Measurements from ENCODE around the gene CACNG3.

The CACNG3 gene

GRCh38 chr16:24288516-24288915 lies 32.4 kb downstream of the CACNG3 start (continued):
- TF ChIP-seq POU6F1 (CRISPR knock-in tag; IDR thresholded peaks at IDR 0.05; ENCODE audit: borderline replicate concordance, low read depth) (no peak), CSDC2 (CRISPR knock-in tag; IDR thresholded peaks at IDR 0.05) (no peak), BACH2 (CRISPR knock-in tag; IDR thresholded peaks at IDR 0.05; ENCODE audit: borderline replicate concordance) (no peak), ZNF70 (CRISPR knock-in tag; IDR thresholded peaks at IDR 0.05) (no peak)

GRCh38 chr16:24289166-24289700 lies 33.1 kb downstream of the CACNG3 start:
- TF ChIP-seq OSR1 (CRISPR knock-in tag; IDR thresholded peaks at IDR 0.05) (no peak), ZNF565 (CRISPR knock-in tag; conservative IDR thresholded peaks at IDR 0.05; ENCODE audit: low read depth) (no peak), ESRRG (CRISPR knock-in tag; IDR thresholded peaks at IDR 0.05) (no peak), PATZ1 (CRISPR knock-in tag; IDR thresholded peaks at IDR 0.05; ENCODE audit: borderline replicate concordance) (no peak), TOX (CRISPR knock-in tag; IDR thresholded peaks at IDR 0.05; ENCODE audit: borderline replicate concordance) (no peak)
- no peak for ATAC-seq

- ATAC-seq, result no peak
- TF ChIP-seq CREB5 (CRISPR knock-in tag; IDR thresholded peaks at IDR 0.05; ENCODE audit: low read depth) (no peak), ZFP3 (CRISPR knock-in tag; IDR thresholded peaks at IDR 0.05) (no peak), ISL1 (CRISPR knock-in tag; IDR thresholded peaks at IDR 0.05) (no peak), ZNF565 (CRISPR knock-in tag; conservative IDR thresholded peaks at IDR 0.05; ENCODE audit: low read depth) (no peak), TCF4 (CRISPR knock-in tag; IDR thresholded peaks at IDR 0.05; ENCODE audit: borderline replicate concordance) (no peak), GLIS3 (CRISPR knock-in tag; IDR thresholded peaks at IDR 0.05) (no peak), ZNF70 (CRISPR knock-in tag; IDR thresholded peaks at IDR 0.05) (no peak), ZC3H10 (CRISPR knock-in tag; IDR thresholded peaks at IDR 0.05) (no peak), ZFP30 (CRISPR knock-in tag; IDR thresholded peaks at IDR 0.05) (no peak), ESRRG (CRISPR knock-in tag; IDR thresholded peaks at IDR 0.05) (no peak), OSR1 (CRISPR knock-in tag; IDR thresholded peaks at IDR 0.05) (no peak), CSRNP3 (CRISPR knock-in tag; IDR thresholded peaks at IDR 0.05) (no peak), PATZ1 (CRISPR knock-in tag; IDR thresholded peaks at IDR 0.05; ENCODE audit: borderline replicate concordance) (no peak), POU6F1 (CRISPR knock-in tag; IDR thresholded peaks at IDR 0.05; ENCODE audit: borderline replicate concordance, low read depth) (no peak), BACH2 (CRISPR knock-in tag; IDR thresholded peaks at IDR 0.05; ENCODE audit: borderline replicate concordance) (no peak), PPARA (CRISPR knock-in tag; IDR thresholded peaks at IDR 0.05; ENCODE audit: borderline replicate concordance) (no peak), CSDC2 (CRISPR knock-in tag; IDR thresholded peaks at IDR 0.05) (no peak)
These were observed 35.8 kb downstream of the CACNG3 start for GRCh38 chr16:24291932-24292331.

Measured in SK-N-SH treated with all-trans-retinoic acid at 6 μM for 48 hours (cell line).